PFSK-1 (cell line): ENCODE measurements around the gene TNS3.

Source experiments
- POLR2AphosphoS5 ChIP-seq: IDR thresholded peaks from 2 replicates; pipeline ENCODE4 v1.6.1; 2012; ENCODE audit warnings: low read depth, mild to moderate bottlenecking, control low read depth, low read length, moderate library complexity
- REST ChIP-seq, 2 experiments: IDR thresholded peaks; 2 replicates each; pipeline versions ENCODE4 v1.6.1 to v1.8.0; 2011 to 2012; ENCODE audit warnings: low read depth in 2 of 2, low read length in 2 of 2, control low read depth in 1 of 2, inconsistent platforms in 1 of 2, mild to moderate bottlenecking in 1 of 2, moderate library complexity in 1 of 2; ENCODE audit not compliant: insufficient read depth in 1 of 2
- SIN3A ChIP-seq: IDR thresholded peaks from 2 replicates; pipeline ENCODE4 v1.6.1; 2012; ENCODE audit warnings: mild to moderate bottlenecking, low read length, moderate library complexity, borderline replicate concordance; ENCODE audit not compliant: insufficient read depth
- TAF1 ChIP-seq: IDR thresholded peaks from 2 replicates; pipeline ENCODE4 v1.6.1; 2012; ENCODE audit warnings: low read length, control low read depth, borderline replicate concordance; ENCODE audit not compliant: insufficient read depth

GRCh38 chr7:47411901-47412300 is 170.0 kb downstream of the TNS3 start:
- TF ChIP-seq REST (IDR thresholded peaks at IDR 0.05; ENCODE audit: insufficient read depth in 1 of 2, low read depth in 2 of 2, low read length in 2 of 2) (no peak), POLR2AphosphoS5 (no peak), SIN3A (no peak), TAF1 (no peak)
